ENCODE measurements around the gene FBN2. TPM values are rescaled to one million over a fixed set of nuclear protein-coding genes. Genes with fewer than 3 reads are reported as not detected.
A peak's percentile ranks its signal among the peaks of the same experiment; 100 is the strongest.

Gene FBN2
- total RNA-seq, 4 donors from 2014 or later, result 0.57 to 4.4 (median 1.6) TPM

DNA sequence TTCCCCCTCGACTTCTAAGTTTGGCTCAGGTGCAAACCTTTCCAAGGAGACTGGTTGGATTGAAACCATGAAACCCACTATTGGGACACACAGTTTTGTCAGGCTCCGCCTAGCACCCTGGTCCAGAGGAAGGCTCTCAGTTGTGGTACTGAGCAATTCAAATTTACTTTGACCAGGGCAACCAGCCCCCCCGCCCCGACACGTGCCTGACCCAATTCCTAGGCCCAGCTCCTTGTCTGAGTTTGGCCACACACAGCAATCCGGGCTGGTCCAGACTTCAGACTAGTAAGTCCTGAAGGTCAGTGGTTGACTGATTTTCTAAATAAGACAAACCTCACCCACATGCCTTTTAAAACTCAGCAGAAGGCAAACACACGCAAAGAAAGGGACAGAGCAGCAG lies 321.8 kb downstream of the FBN2 start:
- H3K36me3 ChIP-seq, result no peaks in the 10 kb centered on the region
- intact Hi-C loops (cut with DNase I), result loop anchor here (5.0 to 10.0 kb wide), 2 partner anchors 281 to 459 kb away; no protein-coding TSS in a partner anchor
- H3K9me3 ChIP-seq, result no peaks in the 10 kb centered on the region
- DNase-seq, result no peak
- no peaks in the 10 kb centered on the region for H3K27me3 ChIP-seq
- H3K4me1 ChIP-seq, result peaks cover 0 to 5% (median 0%) of the 10 kb centered on the region in 3 donors
- no peak overlapping the region for H3K4me3 ChIP-seq
- no peak for TF ChIP-seq POLR2A (IDR thresholded peaks at IDR 0.05)
- TF ChIP-seq, protein P1, sequence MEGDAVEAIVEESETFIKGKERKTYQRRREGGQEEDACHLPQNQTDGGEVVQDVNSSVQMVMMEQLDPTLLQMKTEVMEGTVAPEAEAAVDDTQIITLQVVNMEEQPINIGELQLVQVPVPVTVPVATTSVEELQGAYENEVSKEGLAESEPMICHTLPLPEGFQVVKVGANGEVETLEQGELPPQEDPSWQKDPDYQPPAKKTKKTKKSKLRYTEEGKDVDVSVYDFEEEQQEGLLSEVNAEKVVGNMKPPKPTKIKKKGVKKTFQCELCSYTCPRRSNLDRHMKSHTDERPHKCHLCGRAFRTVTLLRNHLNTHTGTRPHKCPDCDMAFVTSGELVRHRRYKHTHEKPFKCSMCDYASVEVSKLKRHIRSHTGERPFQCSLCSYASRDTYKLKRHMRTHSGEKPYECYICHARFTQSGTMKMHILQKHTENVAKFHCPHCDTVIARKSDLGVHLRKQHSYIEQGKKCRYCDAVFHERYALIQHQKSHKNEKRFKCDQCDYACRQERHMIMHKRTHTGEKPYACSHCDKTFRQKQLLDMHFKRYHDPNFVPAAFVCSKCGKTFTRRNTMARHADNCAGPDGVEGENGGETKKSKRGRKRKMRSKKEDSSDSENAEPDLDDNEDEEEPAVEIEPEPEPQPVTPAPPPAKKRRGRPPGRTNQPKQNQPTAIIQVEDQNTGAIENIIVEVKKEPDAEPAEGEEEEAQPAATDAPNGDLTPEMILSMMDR (IDR thresholded peaks at IDR 0.05), result no peak
- 80 to 96% methylated on average over 4 to 5 of the region's 7 CpGs for WGBS, 2 donors
- no peak overlapping the region for H3K27ac ChIP-seq

DNA sequence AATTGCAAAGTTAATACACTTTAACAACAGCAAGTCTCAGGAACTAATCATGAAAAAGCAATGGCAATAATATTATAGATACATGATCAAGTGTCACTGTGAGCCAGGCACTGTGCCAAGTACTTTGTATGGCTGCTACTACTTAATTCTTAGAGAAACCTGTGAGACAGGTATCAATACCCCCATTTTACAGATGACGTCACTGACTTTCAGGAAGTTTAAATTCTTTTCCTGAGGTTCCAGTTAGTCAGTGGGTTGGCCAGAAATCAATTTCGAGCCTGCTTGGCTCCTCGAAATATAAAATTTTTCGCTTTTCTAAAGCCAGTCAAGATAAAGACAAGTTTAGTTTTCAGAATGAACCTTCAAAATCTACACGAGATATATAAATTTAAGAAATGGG lies 324.2 kb downstream of the FBN2 start:
- no peak for DNase-seq
- TF ChIP-seq POLR2A (IDR thresholded peaks at IDR 0.05), result no peak
- TF ChIP-seq, protein P1 (IDR thresholded peaks at IDR 0.05), result no peak
- H3K9me3 ChIP-seq, result no peaks in the 10 kb centered on the region
- WGBS, 2 donors, result 48 to 50% methylated on average over 5 of the region's 5 CpGs
- no peak overlapping the region for H3K4me3 ChIP-seq
- no peak overlapping the region for H3K27ac ChIP-seq
- intact Hi-C loops (cut with DNase I), result loop anchor here (10.0 kb wide), 1 partner anchor 461 kb away; no protein-coding TSS in a partner anchor
- peaks cover 0 to 4% (median 0%) of the 10 kb centered on the region in 4 donors for H3K27me3 ChIP-seq
- H3K4me1 ChIP-seq, result peaks cover 0 to 5% (median 0%) of the 10 kb centered on the region in 3 donors
- no peaks in the 10 kb centered on the region for H3K36me3 ChIP-seq

GRCh38 chr5:128213340-128213739 lies 324.7 kb downstream of the FBN2 start:
- TF ChIP-seq, protein P1 (IDR thresholded peaks at IDR 0.05), result peak; percentile 38 to 78 (median 62)
- no peak for TF ChIP-seq POLR2A (IDR thresholded peaks at IDR 0.05)
- H3K36me3 ChIP-seq, result no peaks in the 10 kb centered on the region
- intact Hi-C loops (cut with DNase I), result loop anchor here (10.0 kb wide), 1 partner anchor 461 kb away; no protein-coding TSS in a partner anchor
- no peaks in the 10 kb centered on the region for H3K9me3 ChIP-seq
- peaks cover 0 to 8% (median 0%) of the 10 kb centered on the region in 4 donors for H3K27me3 ChIP-seq
- no peak overlapping the region for H3K27ac ChIP-seq
- 6 to 8% methylated on average over 4 of the region's 4 CpGs for WGBS, 2 donors
- no peak overlapping the region for H3K4me3 ChIP-seq
- no peak for DNase-seq
- H3K4me1 ChIP-seq, result peaks cover 0 to 5% (median 0%) of the 10 kb centered on the region in 3 donors

- Histone ChIP-seq H3K36me3 (no peaks in the 10 kb centered on the region), H3K9me3 (no peaks in the 10 kb centered on the region), H3K27me3 (peaks cover 0 to 8% (median 0%) of the 10 kb centered on the region in 4 donors), H3K27ac (no peak overlapping the region), H3K4me1 (peaks cover 0 to 4% (median 0%) of the 10 kb centered on the region in 3 donors), H3K4me3 (no peak overlapping the region)
- TF ChIP-seq, protein P1 (IDR thresholded peaks at IDR 0.05), result no peak
- TF ChIP-seq POLR2A (IDR thresholded peaks at IDR 0.05), result no peak
- intact Hi-C loops (cut with DNase I), result loop anchor here (10.0 kb wide), 1 partner anchor 463 kb away; no protein-coding TSS in a partner anchor
- DNase-seq, result no peak
- 71 to 72% methylated on average over 4 to 5 of the region's 5 CpGs for WGBS, 2 donors
Measured at GRCh38 chr5:128212191-128212806, 325.7 kb downstream of the FBN2 start.

GRCh38 chr5:128208436-128208835 lies 329.6 kb downstream of the FBN2 start:
- TF ChIP-seq POLR2A (IDR thresholded peaks at IDR 0.05), result no peak
- TF ChIP-seq, protein P1 (IDR thresholded peaks at IDR 0.05), result no peak
- Histone ChIP-seq H3K4me3 (no peak overlapping the region), H3K27me3 (peaks cover 0 to 8% (median 0%) of the 10 kb centered on the region in 4 donors), H3K36me3 (no peaks in the 10 kb centered on the region), H3K9me3 (no peaks in the 10 kb centered on the region), H3K4me1 (no peaks in the 10 kb centered on the region), H3K27ac (no peak overlapping the region)
- intact Hi-C loops (cut with DNase I), result no loop called here
- DNase-seq, result no peak
